Panc1 (cell line): ENCODE measurements around the gene UPF2. TPM values are rescaled to one million over a fixed set of nuclear protein-coding genes. Genes with fewer than 3 reads are reported as not detected.

Experiments used
- ATAC-seq: fragments of 200-7000 bp; cut with Tn5 transposase; 2 replicates; pipeline ENCODE4 v1.9.1; 2020; ENCODE audit warnings: mild to moderate bottlenecking, moderate library complexity
- BruUV-seq: library from RNA; stranded (reverse); fragments of 400-500 nt; replicated peaks from 2 replicates; lab custom pipeline; 2021; lab: Mats Ljungman, UMichigan
- CTCF ChIA-PET: fragments of 300-600 bp; sonication (Branson Sonifier 250); formaldehyde crosslinking; loops from one replicate; lab custom pipeline; 2022; ENCODE audit warnings: antibody characterized with exemption; lab: Charles Lee
- POLR2A ChIA-PET: fragments of 300-600 bp; sonication (Branson Sonifier 250); formaldehyde crosslinking; loops from one replicate; lab custom pipeline; 2022; ENCODE audit warnings: antibody characterized with exemption; lab: Charles Lee
- DNase-seq: peaks from one replicate; pipeline ENCODE4 v3.0.0-alpha.2; 2010; ENCODE audit warnings: low read depth, low spot score
- H3K27ac ChIP-seq: 2 replicates; pipeline ENCODE4 v1.5.1; 2011; ENCODE audit warnings: mild to moderate bottlenecking, low read length, inconsistent platforms
- H3K27me3 ChIP-seq: fragments of 200-500 bp; sonication (Bioruptor generic); 2 replicates; pipeline ENCODE4 v1.6.0; 2014; ENCODE audit warnings: low read length, inconsistent platforms; ENCODE audit not compliant: control insufficient read depth, insufficient read depth
- H3K36me3 ChIP-seq: fragments of 200-500 bp; sonication (Bioruptor generic); 2 replicates; pipeline ENCODE4 v1.5.1; 2014; ENCODE audit warnings: inconsistent platforms, mild to moderate bottlenecking, low read length, moderate library complexity; ENCODE audit not compliant: control insufficient read depth, insufficient read depth
- H3K4me1 ChIP-seq: 2 replicates; pipeline ENCODE4 v1.5.1; 2011; ENCODE audit warnings: inconsistent platforms, mild to moderate bottlenecking, low read length, moderate library complexity; ENCODE audit not compliant: control insufficient read depth, insufficient read depth
- H3K4me3 ChIP-seq, 2 experiments: 2 replicates each; pipeline ENCODE4 v1.5.1; 2011 to 2012; ENCODE audit warnings: low read depth in 2 of 2, low read length in 2 of 2, mild to moderate bottlenecking in 2 of 2, inconsistent platforms in 1 of 2, moderate library complexity in 1 of 2
- H3K9me3 ChIP-seq: fragments of 200-500 bp; sonication (Bioruptor generic); 2 replicates; pipeline ENCODE4 v1.5.1; 2014; ENCODE audit warnings: low read depth, mild to moderate bottlenecking, inconsistent platforms, low read length, moderate library complexity; ENCODE audit not compliant: control insufficient read depth, insufficient read depth
- POLR2AphosphoS5 ChIP-seq: IDR thresholded peaks from 2 replicates; pipeline ENCODE4 v1.6.1; 2012; ENCODE audit warnings: mild to moderate bottlenecking, low read depth, low read length, moderate library complexity
- SIN3A ChIP-seq: IDR thresholded peaks from 2 replicates; pipeline ENCODE4 v1.6.1; 2012; ENCODE audit warnings: low read depth, mild to moderate bottlenecking, low read length, moderate library complexity, borderline replicate concordance; ENCODE audit not compliant: insufficient read depth
- TCF7L2 ChIP-seq: IDR thresholded peaks from 2 replicates; pipeline ENCODE4 v1.6.1; 2011; ENCODE audit warnings: mild to moderate bottlenecking, low read depth, low read length, inconsistent platforms
- in situ Hi-C: cut with HindIII; loops from 2 replicates; pipeline ENCODE4 v1.10.0; 2016; ENCODE audit warnings: low sequenced_read_pairs, low pct_unique_long_range_greater_than_20kb
- intact Hi-C: fragments of 100-400 bp; cut with micrococcal nuclease; formaldehyde crosslinking; loops from one replicate; pipeline ENCODE4 v1.10.0; 2022; ENCODE audit not compliant: unreplicated experiment
- total RNA-seq: library from RNA; stranded (reverse); gene quantifications from one replicate; pipeline ENCODE4 v1.2.1, GENCODE V29; 2021; ENCODE audit not compliant: unreplicated experiment
- TF ChIP-seq, protein P1 (sequence below), 2 experiments: IDR thresholded peaks; 2 replicates each; pipeline ENCODE4 v1.6.1; 2011 to 2012; ENCODE audit warnings: low read depth in 2 of 2, control low read depth in 1 of 2, low read length in 1 of 2, mild to moderate bottlenecking in 1 of 2, moderate library complexity in 1 of 2; ENCODE audit not compliant: insufficient read depth in 1 of 2
- TF ChIP-seq, protein P2 (sequence below): fragments of 450-650 bp; IDR thresholded peaks from 2 replicates; pipeline ENCODE4 v1.5.1; 2017; ENCODE audit warnings: mild to moderate bottlenecking

Gene UPF2
- total RNA-seq, 1 experiment from 2014 or later: 19.1 TPM

DNA sequence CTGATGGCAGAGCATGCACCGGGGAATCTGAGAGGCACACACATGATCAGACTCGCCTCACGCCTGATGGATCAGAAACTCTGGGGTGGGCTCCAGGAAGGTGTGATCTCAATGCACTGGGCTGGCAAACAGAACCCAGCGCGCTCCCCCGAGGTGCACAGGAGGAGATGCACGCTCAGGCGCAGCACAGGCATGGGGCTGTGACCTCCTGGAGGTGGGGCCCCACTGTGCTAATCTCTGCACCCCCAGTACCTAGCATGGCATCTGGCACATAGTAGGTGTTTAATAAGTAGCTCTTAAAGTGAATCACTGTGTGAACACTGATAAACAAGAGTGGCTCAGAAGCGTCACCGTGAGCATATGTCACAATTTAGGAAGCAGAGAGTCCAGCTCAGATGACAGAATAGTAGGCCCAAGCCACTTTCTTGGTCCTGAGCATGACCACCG, 161.6 kb downstream of the UPF2 start:
- H3K27me3 ChIP-seq: no peaks in the 10 kb centered on the region
- ATAC-seq (no peak), DNase-seq (no peak)
- no peaks in the 10 kb centered on the region for H3K9me3 ChIP-seq
- TF ChIP-seq TCF7L2 (no peak), POLR2AphosphoS5 (no peak), SIN3A (no peak)
- TF ChIP-seq, protein P1, sequence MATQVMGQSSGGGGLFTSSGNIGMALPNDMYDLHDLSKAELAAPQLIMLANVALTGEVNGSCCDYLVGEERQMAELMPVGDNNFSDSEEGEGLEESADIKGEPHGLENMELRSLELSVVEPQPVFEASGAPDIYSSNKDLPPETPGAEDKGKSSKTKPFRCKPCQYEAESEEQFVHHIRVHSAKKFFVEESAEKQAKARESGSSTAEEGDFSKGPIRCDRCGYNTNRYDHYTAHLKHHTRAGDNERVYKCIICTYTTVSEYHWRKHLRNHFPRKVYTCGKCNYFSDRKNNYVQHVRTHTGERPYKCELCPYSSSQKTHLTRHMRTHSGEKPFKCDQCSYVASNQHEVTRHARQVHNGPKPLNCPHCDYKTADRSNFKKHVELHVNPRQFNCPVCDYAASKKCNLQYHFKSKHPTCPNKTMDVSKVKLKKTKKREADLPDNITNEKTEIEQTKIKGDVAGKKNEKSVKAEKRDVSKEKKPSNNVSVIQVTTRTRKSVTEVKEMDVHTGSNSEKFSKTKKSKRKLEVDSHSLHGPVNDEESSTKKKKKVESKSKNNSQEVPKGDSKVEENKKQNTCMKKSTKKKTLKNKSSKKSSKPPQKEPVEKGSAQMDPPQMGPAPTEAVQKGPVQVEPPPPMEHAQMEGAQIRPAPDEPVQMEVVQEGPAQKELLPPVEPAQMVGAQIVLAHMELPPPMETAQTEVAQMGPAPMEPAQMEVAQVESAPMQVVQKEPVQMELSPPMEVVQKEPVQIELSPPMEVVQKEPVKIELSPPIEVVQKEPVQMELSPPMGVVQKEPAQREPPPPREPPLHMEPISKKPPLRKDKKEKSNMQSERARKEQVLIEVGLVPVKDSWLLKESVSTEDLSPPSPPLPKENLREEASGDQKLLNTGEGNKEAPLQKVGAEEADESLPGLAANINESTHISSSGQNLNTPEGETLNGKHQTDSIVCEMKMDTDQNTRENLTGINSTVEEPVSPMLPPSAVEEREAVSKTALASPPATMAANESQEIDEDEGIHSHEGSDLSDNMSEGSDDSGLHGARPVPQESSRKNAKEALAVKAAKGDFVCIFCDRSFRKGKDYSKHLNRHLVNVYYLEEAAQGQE (IDR thresholded peaks at IDR 0.05; ENCODE audit: insufficient read depth in 1 of 2, low read depth in 2 of 2, low read length in 1 of 2): no peak
- TF ChIP-seq, protein P2, sequence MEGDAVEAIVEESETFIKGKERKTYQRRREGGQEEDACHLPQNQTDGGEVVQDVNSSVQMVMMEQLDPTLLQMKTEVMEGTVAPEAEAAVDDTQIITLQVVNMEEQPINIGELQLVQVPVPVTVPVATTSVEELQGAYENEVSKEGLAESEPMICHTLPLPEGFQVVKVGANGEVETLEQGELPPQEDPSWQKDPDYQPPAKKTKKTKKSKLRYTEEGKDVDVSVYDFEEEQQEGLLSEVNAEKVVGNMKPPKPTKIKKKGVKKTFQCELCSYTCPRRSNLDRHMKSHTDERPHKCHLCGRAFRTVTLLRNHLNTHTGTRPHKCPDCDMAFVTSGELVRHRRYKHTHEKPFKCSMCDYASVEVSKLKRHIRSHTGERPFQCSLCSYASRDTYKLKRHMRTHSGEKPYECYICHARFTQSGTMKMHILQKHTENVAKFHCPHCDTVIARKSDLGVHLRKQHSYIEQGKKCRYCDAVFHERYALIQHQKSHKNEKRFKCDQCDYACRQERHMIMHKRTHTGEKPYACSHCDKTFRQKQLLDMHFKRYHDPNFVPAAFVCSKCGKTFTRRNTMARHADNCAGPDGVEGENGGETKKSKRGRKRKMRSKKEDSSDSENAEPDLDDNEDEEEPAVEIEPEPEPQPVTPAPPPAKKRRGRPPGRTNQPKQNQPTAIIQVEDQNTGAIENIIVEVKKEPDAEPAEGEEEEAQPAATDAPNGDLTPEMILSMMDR: no peak
- intact Hi-C loops (no loop called here), in situ Hi-C loops (no loop called here)
- H3K36me3 ChIP-seq: no peaks in the 10 kb centered on the region
- no peaks in the 10 kb centered on the region for H3K4me1 ChIP-seq
- H3K27ac ChIP-seq: no peak overlapping the region
- H3K4me3 ChIP-seq: no peak overlapping the region
- ChIA-PET CTCF (no interaction called here), POLR2A (no interaction called here)
- no TSS peak for BruUV-seq

DNA sequence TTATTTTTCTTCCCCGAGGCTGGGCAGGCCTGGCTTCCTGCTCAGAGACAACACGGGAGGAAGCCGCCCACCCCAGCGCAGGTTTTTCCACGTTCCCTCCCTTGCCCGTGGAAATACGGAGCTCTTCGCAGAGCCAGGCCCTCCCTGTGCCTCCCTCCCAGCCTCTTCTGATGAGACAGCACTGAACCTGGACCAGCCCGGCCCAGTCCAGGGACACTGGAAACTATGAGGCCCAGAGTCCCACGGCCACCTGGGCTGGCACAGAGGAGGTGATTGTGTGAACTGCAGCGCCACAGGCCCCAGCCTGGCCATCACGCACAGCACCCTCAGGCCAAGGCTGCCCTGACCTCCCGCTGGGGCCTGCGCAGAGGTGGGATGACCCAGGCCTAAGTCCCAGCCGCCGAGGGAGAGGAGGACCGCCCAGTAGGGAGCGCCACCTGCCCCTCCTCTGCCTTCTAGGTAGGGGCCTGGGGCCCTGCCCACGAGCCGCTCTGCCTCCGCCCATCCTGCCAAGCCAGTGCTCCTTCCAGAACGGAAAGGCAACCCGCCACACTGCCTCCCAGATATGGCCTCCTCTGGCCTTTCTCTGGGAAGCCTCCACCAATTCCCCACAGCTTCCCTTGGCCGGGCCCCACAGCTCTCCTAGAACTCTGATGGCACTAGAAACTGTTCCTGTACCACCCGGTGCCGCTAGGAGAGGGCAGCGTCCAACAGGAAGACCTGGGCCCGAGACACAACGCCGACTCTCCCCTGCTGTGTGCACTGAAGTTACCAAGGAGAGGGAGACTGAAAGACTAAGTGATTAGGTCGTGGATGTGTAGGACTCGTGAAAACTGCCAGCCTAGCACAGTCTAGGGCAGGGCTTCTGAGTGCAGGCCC, 162.2 kb downstream of the UPF2 start:
- ATAC-seq (no peak), DNase-seq (no peak)
- Histone ChIP-seq H3K36me3 (no peaks in the 10 kb centered on the region), H3K27me3 (no peaks in the 10 kb centered on the region), H3K4me3 (no peak overlapping the region), H3K9me3 (no peaks in the 10 kb centered on the region), H3K27ac (no peak overlapping the region), H3K4me1 (peaks cover 5% of the 10 kb centered on the region)
- no peak for TF ChIP-seq POLR2AphosphoS5
- in situ Hi-C loops: no loop called here
- POLR2A ChIA-PET: no interaction called here
- intact Hi-C loops: no loop called here
- BruUV-seq: no TSS peak
- CTCF ChIA-PET: no interaction called here
